LHCN-M2 (cell line): ENCODE data around the gene ST8SIA5. TPM values are rescaled to one million over a fixed set of nuclear protein-coding genes. Genes with fewer than 3 reads are reported as not detected.
"Not testable (repeated sequence)": the region's sequence is repeated elsewhere in the genome, so short reads cannot be mapped to it uniquely, and the experiment has no call there.

ENCODE experiments used
- DNase-seq: peaks from one replicate; pipeline ENCODE4 v3.0.0-alpha.2; 2012; ENCODE audit warnings: low read depth
- polyA plus RNA-seq: library from polyadenylated mRNA; unstranded; fragments of >200 nt; gene quantifications from one replicate; pipeline ENCODE4 v1.2.1, GENCODE V29; 2012; ENCODE audit warnings: missing spikeins
- total RNA-seq: library from RNA; depleted of rRNA; stranded (reverse); fragments of >200 nt; gene quantifications from 2 replicates; pipeline ENCODE4 v1.2.3, GENCODE V29; 2014; rRNA removed

ST8SIA5 gene
- 1.2 and 2.8 TPM in 2 replicates for total RNA-seq
- 0.61 TPM for polyA plus RNA-seq

DNA sequence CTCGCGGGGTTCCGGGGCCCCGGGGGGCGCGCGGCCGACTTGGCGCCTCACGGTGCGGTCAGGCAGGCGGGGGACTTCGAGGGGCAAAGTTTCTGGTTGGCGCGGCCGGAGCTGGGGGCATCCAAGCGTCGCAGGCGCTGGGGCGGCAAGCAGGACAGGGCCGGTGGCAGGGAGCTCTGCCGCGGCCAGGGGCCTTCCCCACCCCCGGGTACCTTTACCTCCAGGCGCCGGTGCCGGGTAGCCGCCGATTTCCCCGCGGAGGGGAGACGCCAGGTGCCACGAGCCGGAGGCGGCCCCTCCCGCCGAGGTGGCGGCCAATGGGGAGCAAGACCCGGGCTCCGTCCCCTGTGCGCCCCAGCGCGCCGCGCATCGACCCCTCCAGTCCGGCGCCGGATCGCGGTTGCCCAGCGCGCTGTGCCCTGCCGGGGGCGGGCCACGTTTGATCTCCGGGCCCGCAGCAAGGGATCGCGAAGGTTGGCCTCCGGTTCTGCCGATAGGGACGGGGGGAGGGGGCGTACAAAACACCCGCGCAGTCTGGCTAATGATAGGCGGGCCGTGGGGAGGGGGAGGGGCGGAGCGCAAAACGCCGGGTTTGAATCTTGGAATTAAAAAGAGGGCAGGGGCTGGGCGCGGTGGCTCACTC, at the start of gene ST8SIA5:
Gene ST8SIA5 (minus strand): TSS at position 495 of the 643 bp plus-strand sequence. CDS start 545 bp downstream, outside the sequence.
- peak; percentile 39 for DNase-seq

DNA sequence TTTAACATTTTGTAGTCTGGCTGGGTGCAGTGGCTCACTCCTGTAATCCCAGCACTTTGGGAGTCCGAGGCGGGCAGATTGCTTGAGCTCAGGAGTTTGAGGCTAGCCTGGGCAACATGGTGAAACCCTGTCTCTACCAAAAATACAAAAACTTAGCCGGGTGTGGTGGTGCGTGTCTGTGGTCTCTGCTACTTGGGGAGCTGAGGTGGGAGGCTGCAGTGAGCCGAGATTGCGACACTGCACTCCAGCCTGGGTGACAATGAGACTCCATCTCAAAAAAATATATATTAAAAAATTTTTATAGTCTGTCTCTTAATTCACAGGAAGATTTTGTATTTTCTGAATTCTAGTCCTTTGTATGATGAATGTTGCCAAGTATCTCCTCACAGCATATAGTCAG, 39.1 kb upstream of the ST8SIA5 start:
- not testable (repeated sequence) for DNase-seq

DNA sequence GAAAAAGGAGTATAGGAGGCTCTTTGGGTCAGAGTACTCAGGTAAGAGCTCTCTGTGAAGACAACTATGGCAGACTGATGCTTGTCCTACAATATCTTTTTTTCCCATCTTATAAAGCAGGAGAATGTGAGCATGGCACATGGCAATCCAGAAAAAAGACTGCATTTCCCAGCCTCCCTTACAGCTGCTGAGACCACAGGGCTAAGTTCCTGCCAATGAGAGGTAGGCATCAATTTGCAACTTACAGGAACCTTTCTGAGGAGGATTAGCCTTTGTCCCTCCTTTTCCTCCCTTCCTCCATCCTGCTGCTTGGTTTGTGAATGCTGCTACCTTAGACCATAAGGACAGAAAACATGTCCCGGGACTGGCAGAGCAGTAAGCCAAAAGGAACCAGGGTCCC, 37.8 kb upstream of the ST8SIA5 start:
- DNase-seq = no peak

- DNase-seq = no peak
Observed at GRCh38 chr18:46793565-46793964, 36.7 kb upstream of the ST8SIA5 start.

GRCh38 chr18:46789088-46789487, 32.2 kb upstream of the ST8SIA5 start:
- no peak for DNase-seq

DNA sequence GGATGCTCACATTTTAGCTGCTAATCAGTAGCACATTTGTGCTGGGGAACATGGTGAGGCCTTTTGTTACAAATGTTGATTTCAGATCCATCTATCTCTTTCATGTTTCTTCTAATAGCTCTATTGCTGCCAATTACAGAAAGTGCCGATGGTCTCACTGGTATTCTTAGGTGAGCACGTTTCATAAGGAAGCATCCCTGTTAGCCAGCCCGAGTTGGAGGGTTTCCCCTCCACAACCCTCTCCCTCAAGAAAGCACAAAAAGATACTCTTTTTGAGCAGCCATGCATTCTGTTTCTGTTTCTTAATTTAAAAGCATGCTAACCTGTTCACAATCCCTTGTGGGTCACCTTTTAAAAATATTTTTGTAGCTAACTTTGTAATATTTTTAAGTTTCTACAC, 30.8 kb upstream of the ST8SIA5 start:
- DNase-seq = no peak

DNA sequence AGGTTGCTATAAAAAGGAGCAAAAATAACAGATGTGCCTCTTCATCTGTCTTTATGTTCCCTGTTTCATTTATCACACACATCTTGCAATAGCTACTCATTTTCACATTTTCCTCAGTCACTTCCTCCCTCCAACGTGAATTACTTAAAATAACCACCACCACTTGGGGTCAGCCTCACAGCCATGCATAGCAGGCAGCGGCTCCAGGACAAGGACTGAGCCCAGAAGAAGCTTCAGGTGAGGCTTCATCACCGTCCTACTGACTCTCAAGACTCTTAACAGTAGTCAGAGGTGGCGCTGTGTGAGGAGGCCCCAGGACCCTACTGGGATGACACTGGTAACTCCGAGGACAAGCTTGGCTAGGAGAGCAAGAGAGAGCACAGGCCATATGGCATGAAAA, 15.5 kb upstream of the ST8SIA5 start:
- no peak for DNase-seq

DNA sequence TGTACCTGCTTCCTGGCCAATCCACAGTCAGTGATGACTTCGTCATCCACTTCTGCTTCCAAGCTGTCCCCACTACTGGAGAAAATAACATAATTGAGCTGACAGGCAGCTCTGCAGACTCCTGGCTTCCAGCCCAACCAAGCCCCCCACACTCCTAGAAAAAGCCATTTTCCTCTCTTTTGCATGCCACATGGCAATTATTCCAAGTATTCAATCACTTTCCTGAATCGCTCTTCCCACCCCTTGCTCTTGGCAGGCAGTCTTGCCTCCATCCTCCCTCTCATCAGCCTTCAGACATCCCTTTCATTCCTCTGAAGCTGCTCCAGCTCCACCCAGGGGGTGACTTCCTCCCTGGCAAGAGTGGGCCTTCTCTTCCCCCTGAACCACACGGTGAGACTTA, 14.3 kb upstream of the ST8SIA5 start:
- DNase-seq = no peak

DNA sequence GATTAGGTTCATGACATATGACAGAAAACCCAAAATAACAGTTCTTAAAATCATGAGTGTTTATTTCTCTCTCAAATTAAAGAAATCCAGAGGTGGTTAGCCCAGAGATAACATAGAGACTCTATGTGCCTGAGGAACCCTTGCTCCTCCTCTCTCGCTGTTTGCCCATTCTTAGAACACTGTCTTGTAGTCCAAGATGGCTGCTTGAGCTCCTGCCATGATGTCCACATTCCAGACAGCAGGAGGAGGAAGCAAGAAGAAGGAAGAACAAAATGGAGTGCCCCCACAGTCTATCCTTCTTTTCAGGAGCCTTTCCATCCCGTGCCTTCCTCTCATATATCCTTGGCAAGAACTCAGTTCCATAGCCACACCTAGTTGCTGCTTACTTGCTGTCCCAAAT, 13.9 kb upstream of the ST8SIA5 start:
- DNase-seq = no peak

DNA sequence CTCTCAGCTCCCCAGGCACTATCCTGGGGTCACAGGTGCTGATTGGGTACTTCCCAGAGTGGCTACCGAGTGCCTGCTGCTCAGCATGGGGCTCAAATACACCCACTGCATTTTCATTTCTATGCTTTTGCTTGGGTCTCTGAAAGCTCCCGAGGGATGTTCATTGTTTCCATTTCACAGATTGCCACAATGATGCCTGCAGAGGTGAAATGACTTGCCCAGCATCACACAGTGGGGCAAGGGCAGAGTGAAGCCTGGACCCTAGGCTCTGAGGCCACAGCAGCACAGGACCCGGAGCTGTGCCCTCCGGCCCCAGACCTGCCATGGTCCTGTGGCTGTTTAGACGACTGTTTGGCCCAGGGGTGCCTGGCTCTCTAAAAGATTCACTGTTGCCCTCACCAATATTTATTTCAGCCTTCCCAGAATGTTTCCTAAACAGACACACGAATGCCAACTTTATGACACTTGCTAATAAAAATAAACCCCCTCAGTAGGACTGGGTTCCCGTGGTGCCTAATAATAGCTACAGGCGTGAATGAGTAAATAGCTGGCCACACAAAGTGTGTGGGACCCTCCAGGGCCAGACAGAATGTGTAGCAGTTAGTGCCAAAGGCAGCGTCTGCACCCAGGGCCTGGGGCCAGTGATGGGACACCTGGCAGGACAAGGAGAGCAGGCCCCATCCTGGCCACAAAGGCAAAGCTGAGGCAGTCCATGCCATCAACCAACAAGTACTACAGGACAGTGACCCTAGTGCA, 11.5 kb upstream of the ST8SIA5 start:
- no peak for DNase-seq

- DNase-seq = no peak
Observed at GRCh38 chr18:46767217-46767616, 10.4 kb upstream of the ST8SIA5 start.

- DNase-seq = no peak
Observed at GRCh38 chr18:46764586-46764985, 7.7 kb upstream of the ST8SIA5 start.

GRCh38 chr18:46761059-46761769, 4.4 kb upstream of the ST8SIA5 start:
- peak; percentile 67 for DNase-seq

DNA sequence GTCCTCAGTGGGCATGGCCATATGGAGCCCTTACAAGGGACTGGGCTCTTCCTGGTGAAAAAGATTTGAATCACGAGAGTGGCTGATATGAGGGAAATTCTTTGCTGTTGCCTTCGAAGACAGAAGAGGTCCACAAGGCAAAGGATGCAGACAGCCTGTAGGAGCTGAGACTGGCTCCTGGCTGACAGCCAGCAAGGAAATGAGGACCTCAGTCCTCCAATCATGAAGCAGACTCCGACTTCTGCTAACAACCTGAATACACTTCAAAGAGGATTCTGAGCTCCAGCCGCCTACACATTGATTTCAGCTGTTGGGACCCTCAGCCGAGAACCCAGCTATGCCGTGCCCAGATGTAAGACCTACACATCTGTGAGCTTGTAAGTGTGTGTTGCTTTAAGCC, 3.0 kb upstream of the ST8SIA5 start:
- DNase-seq = no peak

GRCh38 chr18:46756025-46756558, 761 bp downstream of the ST8SIA5 start:
- DNase-seq = no peak

- no peak for DNase-seq
Observed at GRCh38 chr18:46755315-46756024, 1.4 kb downstream of the ST8SIA5 start.

- no peak for DNase-seq
Observed at GRCh38 chr18:46754661-46755292, 2.1 kb downstream of the ST8SIA5 start.

GRCh38 chr18:46754188-46754587, 2.7 kb downstream of the ST8SIA5 start:
- DNase-seq = no peak

- no peak for DNase-seq
Observed at GRCh38 chr18:46751882-46752281, 5.0 kb downstream of the ST8SIA5 start.

DNA sequence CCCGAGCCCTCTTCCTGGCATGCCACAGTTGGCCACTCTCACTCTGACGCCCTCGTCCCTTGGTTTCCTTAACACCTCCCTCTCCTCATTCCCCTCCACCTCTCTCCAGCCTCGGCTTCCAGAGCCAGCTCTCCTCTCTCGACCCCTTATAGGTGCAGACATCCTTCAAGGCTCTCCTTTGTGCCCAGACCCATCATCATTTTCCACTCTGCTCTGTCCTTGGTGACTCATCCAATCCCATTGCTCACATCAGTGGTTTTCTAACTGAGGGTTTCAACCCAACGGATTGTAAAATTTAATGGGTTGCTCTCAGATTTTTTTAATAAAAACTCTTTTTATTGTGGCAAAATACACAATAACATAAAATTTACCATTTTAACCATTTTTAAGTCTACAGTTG, 6.2 kb downstream of the ST8SIA5 start:
- DNase-seq = no peak

GRCh38 chr18:46748466-46748865, 8.4 kb downstream of the ST8SIA5 start:
- DNase-seq = no peak
